Vagina (tissue), 2 donors: ENCODE results near the gene SUPT16H. TPM values are rescaled to one million over a fixed set of nuclear protein-coding genes. Genes with fewer than 3 reads are reported as not detected.

Experiments used
- DNase-seq, 2 donors: peaks; one replicate each; pipeline ENCODE4 v3.0.0-alpha.2; 2017; ENCODE audit errors: extremely low spot score in 2 of 2
- H3K27ac ChIP-seq: fragments of 200-600 bp; sonication (generic); one replicate; pipeline ENCODE4 v1.5.1; 2019
- H3K27me3 ChIP-seq: fragments of 200-600 bp; sonication (generic); one replicate; pipeline ENCODE4 v1.5.1; 2019
- H3K36me3 ChIP-seq, 2 donors: fragments of 200-600 bp; sonication (generic); one replicate each; pipeline ENCODE4 v1.5.1; 2017 to 2019
- H3K4me1 ChIP-seq: fragments of 200-600 bp; sonication (generic); one replicate; pipeline ENCODE4 v1.5.1; 2019
- H3K4me3 ChIP-seq, 2 donors: fragments of 200-600 bp; sonication (generic); 1 replicate in 1 of 2; 2 replicates in 1 of 2; pipeline ENCODE4 v1.5.1; 2016 to 2019
- H3K9me3 ChIP-seq: fragments of 200-600 bp; sonication (generic); one replicate; pipeline ENCODE4 v1.5.1; 2019
- CTCF ChIP-seq, 3 experiments: fragments of 450-650 bp in 2 of 3; fragments of 200-600 bp in 1 of 3; sonication (generic) in 1 of 3; IDR thresholded peaks; one replicate each; pipeline ENCODE4 v1.5.1; 2017 to 2019; ENCODE audit warnings: antibody characterized with exemption in 3 of 3, mild to moderate bottlenecking in 2 of 3, moderate library complexity in 2 of 3
- POLR2A ChIP-seq, 2 donors: fragments of 450-650 bp; IDR thresholded peaks; one replicate each; pipeline ENCODE4 v1.6.1; 2017; ENCODE audit warnings: antibody characterized with exemption in 2 of 2, mild to moderate bottlenecking in 2 of 2, moderate library complexity in 2 of 2
- POLR2AphosphoS5 ChIP-seq, 2 donors: sonication (generic); formaldehyde crosslinking; IDR thresholded peaks; one replicate each; pipeline ENCODE4 v1.9.0; 2017; ENCODE audit warnings: antibody characterized with exemption in 2 of 2, mild to moderate bottlenecking in 2 of 2, low read depth in 1 of 2; ENCODE audit not compliant: insufficient read depth in 1 of 2
- intact Hi-C: fragments of 100-400 bp; cut with DNase I; formaldehyde crosslinking; loops from one replicate; pipeline ENCODE4 v1.15.1; 2023
- total RNA-seq: library from RNA; depleted of rRNA; stranded (reverse); fragments of >200 nt; gene quantifications from one replicate; pipeline ENCODE4 v1.2.3, GENCODE V29; 2016

SUPT16H gene
- 50.1 TPM for total RNA-seq

- peak in 1 of 2 donors; percentile 97 for DNase-seq
- peaks cover 0 to 17% of the 10 kb centered on the region in 2 donors for H3K36me3 ChIP-seq
- H3K9me3 ChIP-seq: no peaks in the 10 kb centered on the region
- peak within 1 kb of the TSS; percentile 92 for H3K27ac ChIP-seq
- intact Hi-C loops: no loop called here
- TF ChIP-seq CTCF (IDR thresholded peaks at IDR 0.05) (no peak), POLR2AphosphoS5 (IDR thresholded peaks at IDR 0.05; ENCODE audit: insufficient read depth in 1 of 2, low read depth in 1 of 2) (peak; percentile 85 to 98), POLR2A (IDR thresholded peaks at IDR 0.05) (no peak)
- H3K27me3 ChIP-seq: no peaks in the 10 kb centered on the region
- H3K4me3 ChIP-seq: peak within 1 kb of the TSS; percentile 79 to 92
- H3K4me1 ChIP-seq: peaks cover 40% of the 10 kb centered on the region
Observed at GRCh38 chr14:21383848-21384493, at the start of gene SUPT16H. Gene SUPT16H, minus strand, starts transcription at chr14:21384019. Its CDS starts 92 bp downstream, at chr14:21383927.

GRCh38 chr14:21431126-21431525 is 47.3 kb upstream of the SUPT16H start:
- DNase-seq: no peak
- Histone ChIP-seq H3K27ac (no peak overlapping the region), H3K36me3 (peaks cover 0 to 50% of the 10 kb centered on the region in 2 donors), H3K4me3 (no peak overlapping the region), H3K9me3 (no peaks in the 10 kb centered on the region), H3K27me3 (no peaks in the 10 kb centered on the region), H3K4me1 (peaks cover 15% of the 10 kb centered on the region)
- no peak for TF ChIP-seq POLR2A (IDR thresholded peaks at IDR 0.05)
- TF ChIP-seq CTCF (IDR thresholded peaks at IDR 0.05): no peak
- TF ChIP-seq POLR2AphosphoS5 (IDR thresholded peaks at IDR 0.05; ENCODE audit: insufficient read depth in 1 of 2, low read depth in 1 of 2): no peak
- intact Hi-C loops: no loop called here

GRCh38 chr14:21428930-21429329 is 45.1 kb upstream of the SUPT16H start:
- TF ChIP-seq CTCF (IDR thresholded peaks at IDR 0.05) (no peak), POLR2A (IDR thresholded peaks at IDR 0.05) (no peak), POLR2AphosphoS5 (IDR thresholded peaks at IDR 0.05; ENCODE audit: insufficient read depth in 1 of 2, low read depth in 1 of 2) (no peak)
- no peak for DNase-seq
- Histone ChIP-seq H3K9me3 (no peaks in the 10 kb centered on the region), H3K4me1 (no peaks in the 10 kb centered on the region), H3K27me3 (no peaks in the 10 kb centered on the region), H3K4me3 (no peak overlapping the region), H3K36me3 (peaks cover 0 to 72% of the 10 kb centered on the region in 2 donors), H3K27ac (no peak overlapping the region)
- intact Hi-C loops: no loop called here

GRCh38 chr14:21426692-21427091 is 42.9 kb upstream of the SUPT16H start:
- no peak for DNase-seq
- no peaks in the 10 kb centered on the region for H3K9me3 ChIP-seq
- H3K27ac ChIP-seq: no peak overlapping the region
- H3K4me1 ChIP-seq: no peaks in the 10 kb centered on the region
- no peak for TF ChIP-seq CTCF (IDR thresholded peaks at IDR 0.05)
- TF ChIP-seq POLR2AphosphoS5 (IDR thresholded peaks at IDR 0.05; ENCODE audit: insufficient read depth in 1 of 2, low read depth in 1 of 2): no peak
- TF ChIP-seq POLR2A (IDR thresholded peaks at IDR 0.05): no peak
- no peak overlapping the region for H3K4me3 ChIP-seq
- H3K36me3 ChIP-seq: peaks cover 0 to 92% of the 10 kb centered on the region in 2 donors
- no peaks in the 10 kb centered on the region for H3K27me3 ChIP-seq
- intact Hi-C loops: no loop called here

GRCh38 chr14:21419528-21419927 is 35.7 kb upstream of the SUPT16H start:
- H3K27ac ChIP-seq: no peak overlapping the region
- no peaks in the 10 kb centered on the region for H3K27me3 ChIP-seq
- no peak for TF ChIP-seq POLR2A (IDR thresholded peaks at IDR 0.05)
- TF ChIP-seq POLR2AphosphoS5 (IDR thresholded peaks at IDR 0.05; ENCODE audit: insufficient read depth in 1 of 2, low read depth in 1 of 2): no peak
- TF ChIP-seq CTCF (IDR thresholded peaks at IDR 0.05): no peak
- intact Hi-C loops: no loop called here
- no peak for DNase-seq
- H3K4me1 ChIP-seq: no peaks in the 10 kb centered on the region
- no peak overlapping the region for H3K4me3 ChIP-seq
- H3K9me3 ChIP-seq: no peaks in the 10 kb centered on the region
- H3K36me3 ChIP-seq: peaks cover 0 to 79% of the 10 kb centered on the region in 2 donors
